ENCODE data around the gene VCX2.
"Not testable (repeated sequence)": the region's sequence is repeated elsewhere in the genome, so short reads cannot be mapped to it uniquely, and the experiment has no call there.

The VCX2 gene

DNA sequence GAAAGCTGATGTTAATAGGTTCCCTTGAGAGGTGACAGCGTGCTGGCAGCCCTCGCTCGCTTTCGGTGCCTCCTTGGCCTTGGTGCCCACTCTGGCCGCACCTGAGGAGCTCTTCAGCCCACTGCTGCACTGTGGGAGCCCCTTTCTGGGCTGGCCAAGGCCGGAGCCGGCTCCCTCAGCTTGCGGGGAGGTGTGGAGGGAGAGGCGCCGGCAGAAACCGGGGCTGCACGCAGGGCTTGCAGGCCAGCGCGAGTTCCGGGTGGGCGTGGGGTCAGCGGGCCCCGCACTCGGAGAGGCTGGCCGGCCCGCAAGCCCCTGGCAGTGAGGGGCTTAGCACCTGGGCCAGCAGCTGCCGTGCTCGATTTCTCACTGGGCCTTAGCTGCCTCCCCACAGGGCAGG lies 49.7 kb downstream of the VCX2 start:
- DNase-seq (ENCODE audit: low spot score) = not testable (repeated sequence)

All from AG20443 (cell line).